ENCODE results near the gene TST.

- TF ChIP-seq CTCF (IDR thresholded peaks at IDR 0.05; ENCODE audit: insufficient read depth, low read length, poor library complexity, severe bottlenecking): no peak
- no peak for TF ChIP-seq EZH2phosphoT487 (conservative IDR thresholded peaks at IDR 0.05; ENCODE audit: low read length)
Observed at GRCh38 chr22:37019309-37020191, at the start of gene TST, which contains the start of gene MPST.
